Myocyte (in vitro differentiated cells): ENCODE measurements around the gene MINK1. TPM values are rescaled to one million over a fixed set of nuclear protein-coding genes. Genes with fewer than 3 reads are reported as not detected.
"Not testable (repeated sequence)": the region's sequence is repeated elsewhere in the genome, so short reads cannot be mapped to it uniquely, and the experiment has no call there.

Experiments
- DNase-seq: peaks from one replicate; pipeline ENCODE4 v3.0.0-alpha.2; 2012; ENCODE audit warnings: low read depth
- total RNA-seq: library from RNA; depleted of rRNA; stranded (reverse); fragments of >200 nt; gene quantifications from 2 replicates; pipeline ENCODE4 v1.2.3, GENCODE V29; 2014

MINK1 gene
- total RNA-seq, 1 donor from 2014 or later, result 18.1 TPM

DNA sequence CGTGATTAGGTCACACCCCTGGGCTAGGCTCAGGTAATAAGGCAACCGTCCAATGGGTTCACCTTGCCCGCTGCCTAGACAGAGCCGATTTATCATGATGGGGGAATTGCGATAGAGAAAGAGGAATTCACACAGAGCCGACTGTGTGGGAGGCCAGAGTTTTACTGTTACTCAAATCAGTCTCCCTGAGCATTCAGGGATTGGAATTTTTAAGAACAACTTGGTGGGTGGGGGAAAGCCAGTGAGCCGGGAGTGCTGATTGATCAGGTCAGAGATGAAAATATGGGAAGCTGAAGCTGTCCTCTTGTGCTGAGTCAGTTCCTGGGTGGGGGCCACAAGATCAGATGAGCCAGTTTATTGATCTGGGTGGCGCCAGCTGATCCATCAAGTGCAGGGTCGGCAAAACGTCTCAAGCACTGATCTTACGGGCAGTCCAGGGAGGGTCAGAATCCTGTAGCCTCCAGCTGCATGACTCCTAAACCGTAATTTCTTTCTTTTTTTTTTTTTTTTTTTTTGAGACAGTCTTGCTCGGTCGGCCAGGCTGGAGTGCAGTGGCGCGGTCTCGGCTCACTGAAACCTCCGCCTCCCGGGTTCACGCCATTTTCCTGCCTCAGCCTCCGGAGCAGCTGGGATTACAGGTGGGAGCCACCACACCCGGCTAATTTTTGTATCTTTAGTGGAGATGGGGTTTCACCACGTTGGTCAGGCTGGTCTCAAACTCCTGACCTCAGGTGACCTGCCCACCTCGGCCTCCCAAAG, 93.6 kb downstream of the MINK1 start:
- DNase-seq, result not testable (repeated sequence)

DNA sequence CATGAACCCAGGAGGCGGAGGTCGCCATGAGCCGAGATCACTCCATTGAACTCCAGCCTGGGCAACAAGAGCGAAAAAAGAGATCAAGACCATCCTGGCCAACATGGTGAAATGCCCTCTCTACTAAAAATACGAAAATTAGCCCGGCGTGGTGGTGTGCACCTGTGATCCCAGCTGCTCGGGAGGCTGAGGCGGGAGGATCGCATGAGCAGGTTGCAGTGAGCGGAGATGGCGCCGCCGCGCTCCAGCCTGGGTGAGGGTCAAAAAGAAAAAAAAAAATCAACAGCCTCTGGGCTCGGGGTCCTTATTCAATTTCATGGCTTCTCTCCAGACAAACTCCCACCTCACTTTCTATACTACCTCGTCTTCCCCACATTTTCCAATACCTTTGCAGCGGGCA, 95.7 kb downstream of the MINK1 start:
- DNase-seq, result no peak

DNA sequence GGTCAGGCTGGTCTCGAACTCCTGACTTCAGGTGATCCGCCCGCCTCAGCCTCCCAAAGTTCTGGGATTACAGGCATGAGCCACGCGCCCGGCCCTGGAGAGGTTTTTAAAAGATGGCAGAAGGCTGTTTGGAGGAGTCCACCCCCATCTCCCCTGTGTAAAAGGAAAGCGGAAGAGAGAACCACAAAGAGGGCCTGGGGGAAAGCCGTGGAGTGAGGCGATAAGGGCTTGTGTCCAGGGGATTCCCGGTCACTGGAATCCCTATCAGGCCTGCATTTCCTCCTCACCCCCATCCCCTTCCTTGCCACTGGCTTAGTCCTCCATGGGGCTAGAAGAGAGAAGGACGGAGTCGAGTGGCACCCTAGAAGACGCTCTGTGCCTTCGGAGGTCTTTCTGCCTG, 98.8 kb downstream of the MINK1 start, which contains the start of gene GP1BA:
GP1BA (plus strand) TSS at position 315 of the 400 bp plus-strand sequence. CDS start 328 bp downstream, outside the sequence.
- DNase-seq, result no peak

DNA sequence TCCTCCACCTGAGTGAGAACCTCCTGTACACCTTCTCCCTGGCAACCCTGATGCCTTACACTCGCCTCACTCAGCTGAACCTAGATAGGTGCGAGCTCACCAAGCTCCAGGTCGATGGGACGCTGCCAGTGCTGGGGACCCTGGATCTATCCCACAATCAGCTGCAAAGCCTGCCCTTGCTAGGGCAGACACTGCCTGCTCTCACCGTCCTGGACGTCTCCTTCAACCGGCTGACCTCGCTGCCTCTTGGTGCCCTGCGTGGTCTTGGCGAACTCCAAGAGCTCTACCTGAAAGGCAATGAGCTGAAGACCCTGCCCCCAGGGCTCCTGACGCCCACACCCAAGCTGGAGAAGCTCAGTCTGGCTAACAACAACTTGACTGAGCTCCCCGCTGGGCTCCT, 99.6 kb downstream of the MINK1 start:
- no peak for DNase-seq

DNA sequence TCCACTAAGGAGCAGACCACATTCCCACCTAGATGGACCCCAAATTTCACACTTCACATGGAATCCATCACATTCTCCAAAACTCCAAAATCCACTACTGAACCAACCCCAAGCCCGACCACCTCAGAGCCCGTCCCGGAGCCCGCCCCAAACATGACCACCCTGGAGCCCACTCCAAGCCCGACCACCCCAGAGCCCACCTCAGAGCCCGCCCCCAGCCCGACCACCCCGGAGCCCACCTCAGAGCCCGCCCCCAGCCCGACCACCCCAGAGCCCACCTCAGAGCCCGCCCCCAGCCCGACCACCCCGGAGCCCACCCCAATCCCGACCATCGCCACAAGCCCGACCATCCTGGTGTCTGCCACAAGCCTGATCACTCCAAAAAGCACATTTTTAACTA, 100.5 kb downstream of the MINK1 start:
- DNase-seq, result no peak

DNA sequence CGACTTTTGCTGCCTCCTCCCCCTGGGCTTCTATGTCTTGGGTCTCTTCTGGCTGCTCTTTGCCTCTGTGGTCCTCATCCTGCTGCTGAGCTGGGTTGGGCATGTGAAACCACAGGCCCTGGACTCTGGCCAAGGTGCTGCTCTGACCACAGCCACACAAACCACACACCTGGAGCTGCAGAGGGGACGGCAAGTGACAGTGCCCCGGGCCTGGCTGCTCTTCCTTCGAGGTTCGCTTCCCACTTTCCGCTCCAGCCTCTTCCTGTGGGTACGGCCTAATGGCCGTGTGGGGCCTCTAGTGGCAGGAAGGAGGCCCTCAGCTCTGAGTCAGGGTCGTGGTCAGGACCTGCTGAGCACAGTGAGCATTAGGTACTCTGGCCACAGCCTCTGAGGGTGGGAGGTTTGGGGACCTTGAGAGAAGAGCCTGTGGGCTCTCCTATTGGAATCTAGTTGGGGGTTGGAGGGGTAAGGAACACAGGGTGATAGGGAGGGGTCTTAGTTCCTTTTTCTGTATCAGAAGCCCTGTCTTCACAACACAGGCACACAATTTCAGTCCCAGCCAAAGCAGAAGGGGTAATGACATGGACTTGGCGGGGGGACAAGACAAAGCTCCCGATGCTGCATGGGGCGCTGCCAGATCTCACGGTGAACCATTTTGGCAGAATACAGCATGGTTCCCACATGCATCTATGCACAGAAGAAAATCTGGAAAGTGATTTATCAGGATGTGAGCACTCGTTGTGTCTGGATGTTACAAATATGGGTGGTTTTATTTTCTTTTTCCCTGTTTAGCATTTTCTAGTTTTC, 101.2 kb downstream of the MINK1 start:
- peak; percentile 85 for DNase-seq

DNA sequence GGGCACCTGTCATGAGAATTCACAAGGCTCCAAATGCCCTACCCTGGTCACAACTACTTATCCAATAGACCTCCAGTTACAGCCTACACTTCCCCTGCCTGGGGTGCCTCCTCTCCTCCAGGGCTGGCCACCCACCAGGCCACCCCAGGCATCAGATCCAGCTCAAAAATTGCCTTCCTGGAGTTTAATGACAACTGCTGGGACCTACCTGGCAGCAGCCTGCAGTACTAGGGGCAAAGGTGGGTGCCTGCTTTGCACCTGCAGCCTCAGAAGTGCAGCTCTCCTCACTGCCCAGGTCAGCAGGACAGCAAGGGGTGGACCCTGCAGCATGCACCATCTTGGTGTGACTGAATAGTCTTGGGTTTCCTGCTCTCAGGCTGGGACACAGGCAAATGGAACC, 102.5 kb downstream of the MINK1 start:
- DNase-seq, result no peak

DNA sequence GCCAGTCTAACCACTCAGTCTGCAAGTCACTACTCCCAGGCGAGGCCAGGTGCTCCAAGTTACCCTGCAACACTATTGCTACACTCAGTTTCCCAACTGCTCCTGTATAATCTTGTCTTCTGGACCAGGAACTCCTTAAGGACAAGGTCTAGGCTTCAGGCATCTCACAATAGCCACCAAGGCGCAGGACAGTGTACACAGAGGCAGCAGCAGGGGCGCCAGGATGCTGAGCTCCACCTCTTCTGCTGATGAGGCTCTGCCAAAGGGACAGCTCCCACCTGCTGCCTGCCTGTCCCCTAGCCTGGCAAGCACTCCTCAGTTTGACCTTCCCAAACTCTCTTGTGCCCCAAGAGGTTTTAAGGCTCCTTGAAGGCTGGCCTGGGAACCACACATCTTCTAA, 103.3 kb downstream of the MINK1 start:
- no peak for DNase-seq

DNA sequence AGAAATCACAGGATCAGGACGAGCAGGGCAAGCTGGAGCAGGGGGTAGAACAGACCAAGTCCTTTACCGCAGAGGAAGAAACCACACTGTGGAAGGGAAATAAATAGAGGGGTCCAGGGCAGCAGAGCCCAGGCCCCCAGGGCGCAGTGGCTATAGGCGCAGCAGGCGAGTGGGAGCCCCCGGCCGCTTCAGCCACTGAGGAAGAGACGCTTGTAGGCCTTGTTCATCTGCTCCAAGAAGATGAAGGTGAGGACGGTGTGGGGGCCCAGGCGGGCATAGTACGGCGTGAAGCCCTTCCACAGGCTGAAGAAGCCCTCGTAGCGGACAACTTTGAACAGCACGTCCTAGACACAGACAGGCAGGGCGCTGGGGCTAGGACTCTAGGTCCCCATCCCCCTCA, 104.4 kb downstream of the MINK1 start:
- DNase-seq, result no peak

DNA sequence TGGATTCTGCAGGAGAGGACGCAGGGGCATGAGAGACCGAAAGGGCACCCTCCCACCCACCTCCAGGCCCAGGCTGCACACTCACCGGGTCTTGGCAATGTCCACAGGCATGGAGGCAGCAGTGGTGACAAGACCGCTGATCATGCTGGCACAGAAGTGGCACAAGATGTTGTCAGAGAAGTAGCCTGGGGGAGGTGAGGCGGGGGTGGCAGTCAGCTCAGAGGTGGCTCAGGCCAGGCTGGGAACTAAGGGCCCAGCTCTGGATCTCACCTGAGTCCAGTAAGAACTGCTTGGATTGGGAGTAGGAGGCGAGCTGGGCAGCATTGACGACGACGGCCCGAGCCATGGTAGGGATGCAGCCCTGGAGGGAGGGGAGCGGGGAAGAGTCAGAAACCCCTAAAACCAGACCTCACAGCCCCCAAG, 104.9 kb downstream of the MINK1 start:
- no peak for DNase-seq

DNA sequence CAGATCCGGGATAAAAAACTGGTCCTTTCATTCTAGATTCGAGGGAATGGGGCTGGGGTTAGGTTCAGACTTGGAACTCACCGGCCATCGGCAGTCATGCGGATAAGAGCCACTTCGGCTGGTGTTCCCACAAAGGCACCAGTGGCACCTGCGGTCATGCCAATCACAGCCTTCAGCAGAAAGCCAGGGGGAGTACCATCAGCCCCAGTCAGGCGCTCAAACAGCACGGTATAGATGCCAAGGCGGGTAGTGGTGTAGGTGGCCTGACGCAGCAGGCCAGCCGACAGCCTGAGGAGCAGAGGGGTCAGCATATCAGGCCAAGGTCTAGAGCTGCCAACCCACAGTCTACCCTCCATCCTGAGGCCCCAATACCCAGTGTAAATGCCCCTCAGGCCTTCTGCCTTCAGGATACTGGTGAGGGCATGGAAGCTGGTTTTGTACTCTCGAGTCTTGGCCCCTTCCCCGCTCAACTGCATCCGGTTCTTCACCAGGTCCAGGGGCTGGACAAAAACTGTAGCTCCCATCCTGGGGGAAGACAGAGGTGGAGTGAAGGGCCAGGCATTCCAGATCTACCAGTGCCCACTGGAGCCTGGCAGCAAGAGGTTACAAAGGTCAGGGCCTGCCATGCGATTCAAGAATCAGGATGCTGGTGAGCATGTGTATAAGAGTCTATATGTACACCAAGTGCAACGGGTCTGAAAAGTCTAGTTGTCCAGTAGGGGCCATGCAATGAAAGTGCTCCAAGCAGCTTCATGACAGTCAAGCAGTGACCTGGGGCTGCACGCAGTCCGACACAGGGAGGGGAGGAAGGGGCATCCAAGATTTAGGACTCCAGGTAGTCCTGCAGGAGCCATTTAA, 105.8 kb downstream of the MINK1 start:
- DNase-seq, result no peak

DNA sequence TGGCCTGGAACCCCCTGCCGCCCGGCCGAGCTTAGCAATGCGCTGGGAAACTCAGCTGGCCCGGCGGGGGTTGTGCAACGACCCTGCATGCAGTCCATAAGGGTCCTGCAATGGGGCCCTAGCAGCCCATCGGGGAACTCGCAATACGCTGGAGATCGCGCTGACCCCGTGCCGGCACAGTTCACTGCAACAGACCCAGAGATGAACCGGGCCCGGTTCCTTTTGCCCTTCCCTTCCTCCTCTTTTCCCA, 106.3 kb downstream of the MINK1 start:
- DNase-seq, result no peak

DNA sequence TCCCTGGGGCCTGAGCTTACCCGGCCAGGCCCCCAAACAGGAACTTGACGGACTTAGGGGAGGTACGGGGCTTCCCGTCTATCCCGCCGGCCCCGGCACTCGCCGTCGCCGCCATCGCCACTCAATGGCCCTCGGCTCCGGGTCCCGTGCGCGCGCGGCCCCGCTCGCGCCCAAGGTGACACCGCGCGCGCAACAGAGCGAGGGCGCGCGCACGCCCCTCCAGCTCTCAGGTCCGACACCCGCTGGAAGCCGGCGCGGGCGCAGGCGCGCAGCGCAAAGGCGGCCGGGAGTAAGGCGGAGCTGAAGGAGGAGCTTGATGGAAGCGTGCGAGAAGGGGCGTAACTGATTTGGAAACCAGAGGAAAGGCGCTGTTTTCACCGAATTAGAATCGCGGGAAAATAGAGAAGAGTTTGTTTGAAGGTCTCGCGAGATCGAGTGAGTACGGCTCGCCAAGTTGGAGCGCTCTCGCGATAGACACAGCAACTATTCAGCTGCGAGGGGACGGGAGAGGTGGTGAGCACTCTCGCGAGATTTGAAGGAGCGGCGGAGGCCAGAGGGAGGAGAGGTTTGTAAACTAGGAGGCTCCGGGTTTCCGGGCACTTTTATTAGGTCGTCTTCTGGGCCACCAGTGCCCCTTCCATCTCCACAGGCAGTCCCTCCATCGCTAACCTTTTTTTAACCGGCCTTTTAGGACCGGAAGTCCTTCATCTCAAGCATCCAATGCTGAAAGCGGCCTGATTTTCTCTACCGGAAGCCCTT, 106.8 kb downstream of the MINK1 start, which contains the start of the genes RNF167 and SLC25A11:
RNF167 (plus strand) TSS at position 473 of the 759 bp plus-strand sequence. CDS start 642 bp downstream, outside the sequence.
SLC25A11 (minus strand) TSS at position 251 of the 759 bp plus-strand sequence; CDS start at position 115, 136 bp downstream.
- DNase-seq, result peak; percentile 99

DNA sequence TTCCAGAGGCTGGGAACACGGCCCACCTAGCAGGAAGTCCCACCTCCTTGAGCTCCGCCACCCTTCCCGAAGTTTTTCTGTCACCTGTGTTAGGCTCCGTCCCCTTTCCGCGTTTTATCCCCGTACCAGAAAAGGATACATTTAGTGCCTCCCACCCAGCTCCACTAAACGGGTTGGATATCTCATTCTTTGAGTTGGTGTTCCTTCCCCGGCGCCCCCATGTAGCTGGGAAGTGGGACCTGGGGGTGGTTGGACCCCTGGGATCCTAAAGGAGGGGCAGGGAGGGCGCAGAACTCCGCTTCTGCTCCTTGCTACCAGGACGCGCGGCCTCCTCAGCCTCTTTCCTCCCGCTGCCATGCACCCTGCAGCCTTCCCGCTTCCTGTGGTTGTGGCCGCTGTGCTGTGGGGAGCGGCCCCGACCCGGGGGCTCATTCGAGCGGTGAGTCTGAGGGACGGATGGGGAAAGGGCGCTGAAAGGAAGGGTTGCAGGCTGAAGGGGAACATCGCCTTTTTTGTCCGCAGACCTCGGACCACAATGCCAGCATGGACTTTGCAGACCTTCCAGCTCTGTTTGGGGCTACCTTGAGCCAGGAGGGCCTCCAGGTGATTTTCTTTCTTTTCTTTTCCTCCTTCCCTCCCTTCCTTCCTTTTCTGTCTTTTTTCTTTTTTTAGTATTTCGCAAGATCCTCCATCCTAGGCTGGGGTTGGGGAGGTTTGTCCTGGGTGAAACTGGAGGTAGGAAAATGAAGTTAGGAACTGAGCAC, 107.6 kb downstream of the MINK1 start:
- DNase-seq, result no peak

DNA sequence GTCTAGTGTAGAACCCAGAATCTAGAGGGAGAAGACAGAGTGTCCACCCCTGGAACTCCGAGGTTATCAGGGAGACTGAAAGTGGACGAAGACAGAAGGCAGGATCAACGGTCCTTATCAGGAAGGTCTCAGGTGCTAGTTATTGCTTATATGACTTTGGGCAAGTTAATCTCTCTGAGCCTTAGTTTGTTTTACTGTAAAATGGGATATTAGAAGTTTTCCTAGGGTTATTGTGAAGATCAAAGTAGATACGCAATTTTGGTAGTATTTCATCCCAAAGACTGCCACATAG, 108.1 kb downstream of the MINK1 start:
- no peak for DNase-seq

DNA sequence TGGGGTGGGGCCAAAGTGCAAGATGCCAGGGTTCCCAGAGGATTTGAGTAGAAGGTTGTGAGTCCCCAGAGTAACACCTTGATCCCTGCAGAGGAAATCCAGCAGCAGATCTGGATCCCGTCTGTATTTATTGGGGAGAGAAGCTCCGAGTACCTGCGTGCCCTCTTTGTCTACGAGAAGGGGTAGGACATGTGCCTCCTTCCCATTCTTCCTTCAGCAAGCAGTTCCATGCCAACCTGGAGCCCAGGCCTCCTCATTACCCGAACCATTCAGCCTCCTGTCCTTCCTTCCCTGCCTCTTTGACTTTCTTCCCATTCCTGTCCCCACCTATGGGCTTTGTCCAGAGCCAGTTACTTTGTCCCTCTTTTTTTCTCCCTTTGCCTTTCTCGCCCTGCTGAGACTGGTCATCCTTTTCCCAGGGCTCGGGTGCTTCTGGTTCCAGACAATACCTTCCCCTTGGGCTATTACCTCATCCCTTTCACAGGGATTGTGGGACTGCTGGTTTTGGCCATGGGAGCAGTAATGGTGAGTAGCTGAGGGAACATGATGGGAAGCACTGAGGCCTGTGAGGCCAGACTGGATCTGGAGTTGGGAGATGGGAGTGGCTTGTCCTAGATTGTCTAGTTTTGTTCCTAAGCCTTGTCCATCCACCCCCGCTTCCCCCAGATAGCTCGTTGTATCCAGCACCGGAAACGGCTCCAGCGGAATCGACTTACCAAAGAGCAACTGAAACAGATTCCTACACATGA, 109.8 kb downstream of the MINK1 start:
- DNase-seq, result no peak

DNA sequence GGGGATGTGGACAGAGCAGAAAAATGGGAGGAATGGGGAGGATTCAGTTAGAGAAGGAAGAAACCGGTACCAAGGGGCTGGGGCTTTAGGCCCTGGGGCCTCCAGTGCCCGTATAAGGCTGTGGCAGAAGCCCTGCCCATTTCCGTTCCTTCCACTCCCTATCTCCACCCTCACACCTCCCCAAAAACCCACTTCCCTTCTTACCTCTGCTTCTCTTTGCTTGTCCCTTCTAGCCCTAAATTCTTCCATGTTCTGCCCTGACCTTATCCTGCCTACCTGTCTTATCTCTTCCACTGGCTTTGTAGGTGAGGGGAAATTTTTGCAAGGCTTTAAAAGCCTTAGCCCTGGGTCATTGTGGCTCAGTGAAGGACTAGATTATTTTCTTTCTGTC, 111.0 kb downstream of the MINK1 start:
- DNase-seq, result no peak

DNA sequence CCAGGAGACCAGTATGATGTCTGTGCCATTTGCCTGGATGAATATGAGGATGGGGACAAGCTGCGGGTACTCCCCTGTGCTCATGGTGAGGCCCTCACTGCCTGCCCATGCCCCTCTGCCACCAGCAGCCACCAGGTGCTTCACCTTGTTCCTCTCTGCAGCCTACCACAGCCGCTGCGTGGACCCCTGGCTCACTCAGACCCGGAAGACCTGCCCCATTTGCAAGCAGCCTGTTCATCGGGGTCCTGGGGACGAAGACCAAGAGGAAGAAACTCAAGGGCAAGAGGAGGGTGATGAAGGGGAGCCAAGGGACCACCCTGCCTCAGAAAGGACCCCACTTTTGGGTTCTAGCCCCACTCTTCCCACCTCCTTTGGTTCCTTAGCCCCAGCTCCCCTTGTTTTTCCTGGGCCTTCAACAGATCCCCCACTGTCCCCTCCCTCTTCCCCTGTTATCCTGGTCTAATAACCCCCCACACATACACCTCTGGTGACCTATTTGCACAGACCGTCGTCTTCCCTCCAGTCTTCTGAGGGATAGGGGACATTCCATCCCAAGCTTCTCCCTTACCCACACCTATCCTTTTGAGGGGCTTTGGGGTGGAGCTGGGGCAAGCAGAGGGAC, 111.5 kb downstream of the MINK1 start:
- no peak for DNase-seq
